Body of pancreas (tissue), 4 donors: ENCODE measurements around the gene KDM4C.

Source experiments
- CTCF ChIP-seq, 7 experiments: fragments of 450-650 bp in 4 of 7; fragments of 200-600 bp in 3 of 7; sonication (generic) in 3 of 7; IDR thresholded peaks; one replicate each; pipeline ENCODE4 v1.5.1; 2016 to 2019; ENCODE audit warnings: antibody characterized with exemption in 7 of 7
- POLR2A ChIP-seq, 3 donors: fragments of 450-650 bp; IDR thresholded peaks; one replicate each; pipeline ENCODE4 v1.6.1; 2016; ENCODE audit warnings: antibody characterized with exemption in 3 of 3, mild to moderate bottlenecking in 2 of 3

- TF ChIP-seq CTCF (IDR thresholded peaks at IDR 0.05): no peak
- no peak for TF ChIP-seq POLR2A (IDR thresholded peaks at IDR 0.05)
Observed at GRCh38 chr9:7081065-7081600, 323.4 kb downstream of the KDM4C start.
